ENCODE measurements around the gene B3GALNT2.
"Not testable (repeated sequence)": the region's sequence is repeated elsewhere in the genome, so short reads cannot be mapped to it uniquely, and the experiment has no call there.

Gene B3GALNT2

GRCh38 chr1:235504122-235504493 is at the start of gene B3GALNT2:
B3GALNT2 (minus strand) TSS chr1:235504452; CDS start chr1:235504252, 200 bp downstream.
- DNase-seq: no peak

GRCh38 chr1:235553112-235553551 is 48.9 kb upstream of the B3GALNT2 start:
- DNase-seq: no peak

- DNase-seq: no peak
Observed at GRCh38 chr1:235552146-235552716, 48.0 kb upstream of the B3GALNT2 start.

GRCh38 chr1:235549351-235550139 is 45.3 kb upstream of the B3GALNT2 start:
- DNase-seq: no peak

DNA sequence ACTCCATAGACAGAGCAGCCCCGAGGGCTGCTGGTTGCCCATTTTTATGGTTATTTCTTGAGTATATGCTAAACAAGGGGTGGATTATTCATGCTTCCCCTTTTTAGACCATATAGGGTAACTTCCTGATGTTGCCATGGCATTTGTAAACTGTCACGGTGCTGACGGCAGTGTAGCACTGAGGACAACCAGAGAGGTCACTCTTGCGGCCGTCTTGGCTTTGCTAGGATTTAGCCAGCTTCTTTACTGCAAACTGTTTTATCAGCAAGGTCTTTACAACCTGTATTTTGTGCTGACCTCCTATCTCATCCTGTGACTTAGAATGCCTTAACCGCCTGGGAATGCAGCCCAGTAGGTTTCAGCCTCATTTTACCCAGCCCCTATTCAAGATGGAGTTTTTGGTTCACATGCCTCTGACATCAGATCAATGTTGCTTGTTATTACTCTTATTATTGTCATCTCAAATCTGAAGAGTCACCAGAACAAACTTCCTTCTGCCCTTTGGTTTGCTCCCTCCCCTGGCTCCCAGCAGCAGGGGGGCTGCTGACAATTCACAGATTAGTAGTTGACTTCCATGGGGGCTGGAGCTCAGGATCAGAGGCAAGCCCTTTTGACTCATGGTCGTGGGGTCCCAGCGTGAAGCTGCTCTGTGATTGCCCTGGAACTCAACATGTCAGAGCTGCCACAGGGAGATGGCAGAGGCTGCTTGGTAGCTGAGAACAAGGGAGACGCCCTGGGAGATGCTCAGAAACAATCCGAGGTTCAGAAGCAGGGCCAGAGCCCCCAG is 42.3 kb upstream of the B3GALNT2 start:
- not testable (repeated sequence) for DNase-seq

GRCh38 chr1:235545292-235545930 is 41.2 kb upstream of the B3GALNT2 start:
- no peak for DNase-seq

DNA sequence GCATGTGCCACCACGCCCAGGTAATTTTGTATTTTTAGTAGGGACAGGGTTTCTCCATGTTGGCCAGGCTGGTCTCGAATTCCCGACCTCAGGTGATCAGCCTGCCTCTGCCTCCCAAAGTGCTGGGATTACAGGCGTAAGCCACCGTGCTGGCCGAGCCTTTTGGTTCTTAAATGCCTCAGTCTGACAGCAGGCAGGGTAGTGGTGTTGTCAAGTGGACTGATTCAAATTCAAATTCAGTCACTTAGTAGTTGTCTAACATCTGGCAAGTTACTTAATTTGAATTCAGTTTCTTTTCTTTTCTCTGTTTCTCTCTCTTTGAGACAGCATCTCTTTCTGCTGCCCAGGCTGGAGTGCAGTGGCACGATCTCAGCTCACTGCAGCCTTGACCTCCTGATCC is 38.6 kb upstream of the B3GALNT2 start:
- DNase-seq: not testable (repeated sequence)

DNA sequence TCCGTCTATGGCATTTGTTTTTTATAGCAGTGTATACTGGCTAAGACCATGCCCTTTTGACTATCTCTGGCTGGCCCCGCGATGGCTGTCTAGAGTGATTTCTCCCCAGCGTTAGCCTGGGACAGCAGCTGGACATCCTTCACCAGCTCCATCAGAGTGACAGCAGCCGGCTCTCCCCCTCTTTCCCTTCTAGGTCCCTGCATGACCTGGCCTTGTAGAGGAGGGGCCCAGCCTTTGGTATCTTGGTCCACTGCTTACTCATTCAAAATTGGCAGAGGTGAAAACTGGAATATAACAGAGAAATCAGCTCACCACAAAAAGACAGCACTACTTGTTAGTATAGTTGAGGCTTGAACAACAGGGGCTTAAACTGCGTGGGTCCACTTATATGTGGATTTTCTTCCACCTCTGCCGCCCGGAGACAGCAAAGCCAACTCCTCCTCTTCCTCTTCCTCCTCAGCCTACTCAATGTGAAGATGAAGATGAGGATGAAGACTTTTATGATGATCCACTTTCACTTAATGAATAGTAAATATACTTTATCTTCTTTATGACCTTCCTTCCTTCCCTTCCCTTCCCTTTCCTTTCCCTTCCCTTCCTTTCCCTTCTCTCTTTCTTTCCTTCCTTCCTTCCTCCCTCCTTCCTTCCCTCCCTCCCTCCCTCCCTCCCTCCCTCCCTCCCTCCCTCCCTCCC is 29.4 kb upstream of the B3GALNT2 start:
- DNase-seq: no peak

- no peak for DNase-seq
Observed at GRCh38 chr1:235532360-235532759, 28.1 kb upstream of the B3GALNT2 start.

- DNase-seq: no peak
Observed at GRCh38 chr1:235527196-235527814, 23.1 kb upstream of the B3GALNT2 start.

DNA sequence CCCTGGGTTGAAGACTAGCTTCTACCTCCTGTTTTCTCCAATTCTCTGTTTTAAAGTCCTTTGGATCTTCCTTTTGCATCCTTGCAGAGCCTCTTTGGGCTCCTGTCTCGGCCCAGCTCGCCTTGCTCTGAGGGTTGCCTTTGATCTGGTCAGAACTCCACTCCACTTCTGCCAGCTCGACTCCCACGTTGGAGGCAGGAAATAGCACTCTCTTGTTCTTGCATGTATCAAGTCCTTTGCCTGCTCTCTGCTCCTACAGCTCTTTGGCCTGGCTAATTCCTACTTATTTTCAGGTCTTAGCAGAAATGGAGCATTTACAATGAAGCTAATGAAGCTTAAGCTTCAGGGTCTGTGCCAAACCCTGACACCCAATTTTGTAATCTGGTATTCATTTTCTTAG is 21.1 kb upstream of the B3GALNT2 start:
- DNase-seq: no peak

- DNase-seq: no peak
Observed at GRCh38 chr1:235516862-235517446, 12.7 kb upstream of the B3GALNT2 start.

DNA sequence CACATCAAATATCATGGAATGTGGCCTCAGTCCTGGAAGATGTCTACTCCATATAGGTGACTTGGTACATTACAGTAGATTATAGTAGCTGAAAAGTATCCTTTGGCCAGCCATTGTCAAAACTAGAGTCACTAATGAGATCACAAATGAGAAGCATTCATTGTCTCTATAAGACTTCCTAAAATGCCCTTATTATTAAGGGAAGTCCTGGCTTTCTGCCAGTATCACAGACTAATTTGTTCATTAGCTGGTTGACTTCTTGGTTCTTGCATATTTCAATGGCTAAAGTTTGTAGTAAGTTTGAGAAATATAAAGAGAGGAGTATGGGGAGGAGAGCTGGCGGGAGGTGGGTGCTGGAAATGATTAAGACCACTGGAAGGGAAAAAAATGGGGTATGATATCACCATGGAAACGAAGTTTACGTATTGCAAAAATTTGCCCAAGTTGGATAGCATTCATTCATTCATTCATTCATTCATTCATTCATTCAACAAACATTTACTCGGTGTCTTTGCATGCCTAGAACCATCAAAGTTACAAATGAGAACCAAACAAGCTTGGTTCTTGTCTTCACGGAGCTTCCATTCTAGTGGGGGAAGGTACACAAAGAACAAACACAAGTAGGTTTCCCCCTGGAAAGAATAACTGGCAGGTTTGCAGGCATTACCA is 11.7 kb upstream of the B3GALNT2 start:
- no peak for DNase-seq

DNA sequence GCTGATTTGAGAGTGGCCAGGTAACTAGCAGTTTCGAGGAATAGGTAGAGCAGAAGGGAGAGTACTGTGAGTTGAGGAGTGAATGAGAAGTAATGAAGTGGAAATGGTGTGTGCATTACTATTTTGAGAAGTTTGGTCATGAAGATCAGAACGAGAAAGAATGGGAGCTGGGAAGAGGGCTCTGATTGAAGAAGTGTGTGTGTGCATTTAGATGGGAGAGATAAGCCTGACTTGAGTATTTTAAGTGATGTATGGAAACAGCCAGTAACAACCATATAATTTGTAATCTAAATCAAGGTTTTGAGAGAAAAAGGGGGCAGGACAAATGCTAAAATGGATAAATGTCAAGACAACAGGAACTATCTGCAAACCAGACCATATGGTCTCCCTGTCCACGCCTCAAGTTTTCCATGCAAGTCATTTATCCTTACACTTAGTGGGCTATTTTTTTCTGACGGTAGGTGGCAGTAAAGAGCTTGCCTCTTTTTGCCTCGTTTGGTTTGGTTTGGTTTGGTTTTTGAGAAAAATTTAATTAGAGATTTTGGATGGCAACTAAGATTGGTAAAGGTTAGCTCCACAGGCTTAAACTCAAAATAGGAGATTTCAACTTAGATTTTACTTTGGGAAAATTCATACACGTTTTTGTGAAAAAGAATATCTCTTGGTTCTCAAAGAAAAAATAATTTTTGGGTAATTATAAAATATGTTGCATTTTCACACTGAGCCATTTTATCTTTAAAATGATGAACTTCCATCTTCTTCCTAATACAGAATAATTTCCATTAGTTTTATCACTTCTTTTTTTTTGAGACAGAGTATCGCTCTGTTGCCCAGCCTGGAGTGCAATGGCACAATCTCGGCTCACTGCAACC is 9.5 kb upstream of the B3GALNT2 start:
- DNase-seq: no peak

- no peak for DNase-seq
Observed at GRCh38 chr1:235511470-235512240, 7.4 kb upstream of the B3GALNT2 start.

- no peak for DNase-seq
Observed at GRCh38 chr1:235510823-235511222, 6.6 kb upstream of the B3GALNT2 start.

DNA sequence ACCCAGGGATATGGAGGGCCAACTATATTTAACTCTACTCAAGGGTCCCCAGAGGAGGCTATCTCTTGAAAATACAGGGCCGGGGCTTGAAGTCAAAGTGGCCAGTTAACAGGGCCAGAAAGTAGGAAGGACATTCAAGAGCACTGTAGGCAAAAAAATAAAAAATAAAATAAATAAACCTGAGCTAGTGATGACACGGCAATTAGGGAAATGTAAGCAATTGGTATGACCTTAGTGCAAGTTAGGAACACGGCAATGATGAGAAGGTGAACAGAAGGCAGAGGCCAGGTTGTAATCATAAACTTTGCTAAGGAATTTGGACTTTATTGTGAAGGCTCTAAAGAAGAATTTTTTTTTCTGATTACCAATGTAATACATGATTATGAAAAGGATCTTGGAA is 3.4 kb upstream of the B3GALNT2 start:
- no peak for DNase-seq

GRCh38 chr1:235504494-235505222 is 406 bp upstream of the B3GALNT2 start:
- peak; percentile 99 for DNase-seq

Measured in stimulated activated CD4-positive, alpha-beta T cell treated with anti-CD3 and anti-CD28 coated beads, Interleukin-4, amount 100 ng/mL, for 1 hour (primary cell).